GM21367 (cell line): Measurements from ENCODE around the gene C2CD3.
"Not testable (repeated sequence)": the region's sequence is repeated elsewhere in the genome, so short reads cannot be mapped to it uniquely, and the experiment has no call there.

Experiments
- ATAC-seq: cut with Tn5 transposase; IDR thresholded peaks from one replicate; pipeline ENCODE4 v1.9.1; 2021; ENCODE audit not compliant: unreplicated experiment

C2CD3 gene

GRCh38 chr11:74006743-74007304, 164.0 kb downstream of the C2CD3 start:
- ATAC-seq = no peak

GRCh38 chr11:74005721-74006517, 164.9 kb downstream of the C2CD3 start:
- ATAC-seq = no peak

DNA sequence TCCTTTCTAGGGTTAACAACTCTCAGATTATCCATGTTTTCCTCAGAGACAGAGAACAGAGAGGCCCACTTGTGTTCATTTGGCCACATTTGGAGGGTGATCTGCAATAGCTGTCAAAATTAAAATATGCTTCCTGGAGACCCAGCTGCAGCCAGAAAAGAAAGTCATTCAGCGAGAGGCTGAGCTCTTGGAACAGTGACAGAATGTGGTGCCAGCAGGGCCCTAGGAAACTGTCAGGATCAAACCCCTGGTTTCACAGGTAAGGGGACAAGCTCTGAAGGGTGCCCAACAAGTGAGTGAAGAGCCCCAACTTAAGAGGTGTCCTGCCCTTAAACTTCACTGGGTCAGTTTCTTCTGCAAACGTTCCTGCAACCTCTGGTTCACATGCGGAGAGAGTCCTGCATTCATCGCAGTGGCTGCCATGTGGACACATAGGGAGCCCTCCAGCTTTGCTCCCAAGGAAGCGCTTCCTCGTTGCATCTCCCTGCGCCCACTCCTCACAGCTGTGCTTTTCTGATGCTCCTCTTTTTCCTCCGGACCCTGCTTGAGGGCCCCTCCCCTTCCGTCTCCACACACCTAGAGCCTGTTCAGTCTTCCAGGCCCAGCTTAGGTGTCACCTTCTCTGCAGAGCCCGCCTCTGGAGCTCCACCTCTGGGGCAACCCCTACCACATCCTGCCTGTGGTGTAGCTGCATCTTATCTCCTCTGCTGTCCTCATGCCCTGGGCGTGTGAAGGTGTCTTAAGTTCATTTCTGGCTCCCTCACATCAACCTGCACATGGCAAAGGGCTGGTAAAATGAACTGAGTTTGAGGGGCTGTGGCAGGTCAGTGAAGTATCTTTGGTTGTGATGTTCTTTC, 165.8 kb downstream of the C2CD3 start:
- no peak for ATAC-seq

DNA sequence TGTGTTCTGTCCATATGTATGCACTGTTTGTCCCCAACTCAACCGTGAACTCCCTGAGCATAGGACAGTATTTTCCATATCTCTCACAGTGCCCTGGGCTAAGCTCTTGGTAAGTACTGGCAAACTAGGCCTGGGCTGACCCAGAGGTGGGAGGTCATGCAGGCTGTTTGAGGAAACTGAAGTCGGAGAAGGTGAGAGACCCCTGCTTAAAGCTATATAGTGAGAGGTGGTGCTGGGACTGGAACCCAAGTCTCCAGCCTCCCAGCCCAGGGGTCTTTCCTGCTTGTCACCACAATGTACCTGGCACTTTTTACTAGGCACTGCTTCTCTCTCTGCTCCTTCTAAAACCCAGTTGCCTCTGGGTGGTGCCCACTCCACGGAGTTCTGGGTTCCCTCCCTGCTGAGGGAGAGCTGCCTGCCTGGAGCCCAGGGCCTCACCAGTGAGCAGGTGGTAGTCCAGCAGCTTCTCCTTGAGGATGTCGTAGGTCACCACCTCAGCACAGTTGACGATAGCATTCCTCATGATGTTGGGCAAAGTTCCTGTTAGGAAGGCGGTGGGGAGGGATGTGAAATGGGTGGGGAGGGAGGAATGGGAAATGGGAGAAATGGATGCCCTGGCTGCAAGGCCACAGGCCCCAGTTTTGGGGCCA, 166.6 kb downstream of the C2CD3 start:
- no peak for ATAC-seq

- ATAC-seq = no peak
Observed at GRCh38 chr11:74002832-74003231, 168.0 kb downstream of the C2CD3 start.

DNA sequence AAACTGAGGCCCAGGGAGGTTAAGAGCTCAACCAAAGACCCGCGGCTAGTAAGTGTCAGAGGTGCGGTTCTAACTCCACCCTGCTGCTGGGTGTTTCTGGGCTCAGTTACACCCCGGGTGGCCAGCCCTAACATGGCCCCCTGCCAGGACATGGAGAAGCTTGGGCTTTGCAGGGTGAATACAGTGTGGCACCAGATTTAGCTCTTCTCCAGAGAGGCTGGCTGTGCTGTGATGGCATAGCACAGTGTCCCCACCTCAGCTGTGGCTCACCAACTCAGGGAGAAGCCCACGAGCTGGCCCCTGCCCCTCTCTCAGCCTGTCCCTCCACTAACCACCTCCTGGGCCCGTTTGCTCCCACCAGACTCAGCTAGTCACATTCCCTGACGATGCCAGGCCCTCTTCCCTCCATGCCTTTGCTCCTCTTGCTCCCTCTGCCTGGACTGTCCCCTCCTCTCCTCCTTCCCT, 168.9 kb downstream of the C2CD3 start:
- ATAC-seq = no peak

DNA sequence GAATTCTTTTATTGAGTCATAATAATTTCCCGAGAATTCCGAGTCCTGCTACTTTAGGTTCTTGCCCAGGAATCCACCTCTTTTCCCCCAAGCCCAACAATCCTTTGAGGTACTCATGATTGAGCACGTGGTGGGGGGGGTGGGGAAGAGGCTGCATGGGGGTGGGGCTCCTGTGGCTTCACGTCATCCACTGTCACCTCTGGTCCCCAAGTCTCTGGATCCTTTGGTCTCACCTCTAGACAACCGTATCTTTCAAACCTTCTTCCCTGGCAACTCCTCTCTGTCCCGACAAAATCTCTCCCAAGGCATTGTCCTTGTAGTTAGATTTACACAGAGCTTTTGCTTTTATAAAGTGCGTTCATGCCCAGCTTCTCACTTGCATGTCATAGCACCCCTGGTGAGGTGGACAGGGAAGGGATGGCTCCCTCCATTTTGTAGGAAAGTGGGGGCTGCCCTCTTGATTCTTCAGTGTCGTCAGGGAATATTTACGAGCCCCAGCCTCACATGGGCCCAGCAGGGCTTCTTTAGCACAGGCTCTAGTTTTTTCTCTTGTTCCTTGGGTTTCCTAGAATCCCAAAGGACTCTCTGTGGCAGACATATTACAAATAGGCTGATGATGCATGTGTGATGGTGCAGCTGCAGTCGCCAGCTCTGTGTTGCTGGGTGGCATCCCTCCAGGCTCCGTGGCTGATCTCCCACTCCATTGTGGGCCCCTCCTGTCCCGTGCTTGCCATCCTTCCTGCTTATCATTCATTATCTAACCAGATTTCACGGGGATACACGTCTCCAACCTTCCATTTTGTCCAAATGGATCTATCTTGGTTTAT, 170.3 kb downstream of the C2CD3 start:
- no peak for ATAC-seq

DNA sequence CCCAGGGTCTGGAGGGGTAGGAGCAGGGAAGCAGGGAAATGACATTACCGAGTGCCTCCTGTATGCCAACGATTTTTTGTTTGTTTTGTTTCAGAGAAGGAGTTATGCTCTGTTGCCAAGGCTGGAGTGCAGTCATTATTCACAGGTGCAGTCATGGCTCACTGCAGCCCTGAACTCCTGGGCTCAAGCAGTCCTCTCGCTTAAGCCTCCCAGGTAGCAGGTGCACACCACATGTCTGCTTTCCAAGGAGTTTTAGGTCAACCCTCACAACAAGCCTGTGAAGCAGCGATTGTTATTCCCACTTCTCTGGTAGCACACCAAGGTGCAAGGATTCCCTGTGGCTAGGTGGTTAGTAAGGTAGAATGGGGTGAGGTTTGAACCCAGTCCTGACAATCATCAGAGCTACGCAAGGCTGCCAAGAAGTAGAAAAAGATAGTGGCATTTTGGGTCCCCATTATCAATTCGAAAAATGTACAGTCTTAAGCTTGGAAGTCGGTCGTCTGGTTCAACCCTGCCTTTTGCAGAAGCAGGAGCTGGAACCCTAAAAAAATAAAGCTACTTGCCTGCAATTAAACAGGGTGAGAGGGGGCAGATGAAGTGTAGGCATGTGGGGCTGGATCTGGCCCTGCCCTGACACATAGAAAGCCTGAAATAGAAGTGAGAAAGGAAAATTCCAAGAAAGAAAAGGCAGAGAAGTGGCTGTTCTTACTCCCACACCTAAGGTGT, 171.1 kb downstream of the C2CD3 start:
- ATAC-seq = no peak

- no peak for ATAC-seq
Observed at GRCh38 chr11:73998846-73999575, 171.8 kb downstream of the C2CD3 start.

DNA sequence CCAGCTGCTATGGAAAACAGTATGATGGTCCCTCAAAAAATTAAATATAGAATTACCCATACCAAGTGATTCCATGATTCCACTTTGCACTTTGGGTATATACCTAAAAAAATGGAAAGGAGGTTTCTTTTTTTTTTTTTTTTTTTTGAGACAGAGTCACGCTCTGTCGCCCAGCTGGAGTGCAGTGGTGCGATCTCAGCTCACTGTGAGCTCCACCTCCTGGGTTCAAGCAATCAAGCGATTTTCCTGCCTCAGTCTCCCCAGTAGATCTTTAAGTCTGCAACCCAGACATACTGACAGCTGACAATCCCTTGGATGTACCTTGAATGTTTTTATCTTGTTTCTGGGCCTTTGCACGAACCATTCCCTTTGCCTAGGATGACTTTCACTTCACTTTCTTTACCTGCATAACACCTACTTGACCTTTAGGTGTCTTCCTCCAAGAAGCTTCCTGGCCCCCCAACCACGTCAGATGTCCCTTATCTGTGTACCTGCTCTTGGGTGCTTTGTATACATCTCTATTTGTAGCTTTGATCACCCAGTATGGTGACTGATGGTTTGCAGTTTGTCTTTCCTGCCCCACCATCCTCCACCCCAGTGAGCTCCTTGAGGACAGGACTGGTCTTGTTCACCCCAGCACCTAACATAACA, 173.6 kb downstream of the C2CD3 start:
- ATAC-seq = no peak

DNA sequence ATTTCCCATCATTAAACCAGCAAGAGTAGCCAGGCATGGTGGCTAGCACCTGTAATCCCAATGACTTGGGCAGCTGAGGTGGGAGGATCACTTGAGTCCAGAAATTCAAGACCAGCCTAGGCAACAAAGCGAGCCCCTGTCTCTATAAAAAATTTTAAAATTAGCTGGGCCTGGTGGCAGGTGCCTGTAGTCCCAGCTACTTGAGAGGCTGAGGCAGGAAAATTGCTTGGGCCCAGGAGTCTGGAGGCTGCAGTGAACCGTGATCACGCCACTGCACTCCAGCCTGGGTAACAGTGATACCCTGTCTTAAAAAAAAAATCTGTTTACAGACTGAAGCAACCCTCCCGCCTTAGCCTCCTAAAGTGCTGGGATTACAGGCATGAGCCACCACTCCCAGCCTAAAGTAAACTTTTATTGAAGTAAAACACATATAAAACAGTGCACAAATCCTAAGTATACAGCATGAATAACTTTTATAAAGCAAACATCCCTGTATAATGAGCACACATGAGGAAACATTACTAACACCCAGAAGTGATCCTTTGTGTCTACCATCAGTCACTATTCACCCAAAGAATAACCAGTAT, 174.5 kb downstream of the C2CD3 start:
- ATAC-seq = peak; percentile 5

DNA sequence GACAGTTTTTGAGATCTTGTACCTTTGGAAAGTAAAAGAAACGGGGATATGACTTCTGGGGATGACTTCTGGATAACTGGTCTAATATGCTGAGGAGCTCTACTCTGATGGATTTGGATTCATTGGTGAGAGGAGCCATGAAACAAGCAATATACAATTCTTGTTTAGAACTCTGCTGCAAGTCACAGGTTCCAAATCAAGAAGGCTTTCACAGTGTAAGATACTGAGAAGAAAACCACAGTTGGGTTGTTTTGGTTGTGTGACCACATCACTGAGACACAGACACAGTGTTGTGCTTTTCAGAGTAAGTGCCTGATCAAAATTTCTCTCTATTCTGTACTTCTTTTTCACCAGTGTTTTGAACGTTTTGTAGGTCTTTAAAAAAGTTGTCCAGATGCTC, 175.1 kb downstream of the C2CD3 start:
- peak; percentile 45 for ATAC-seq

DNA sequence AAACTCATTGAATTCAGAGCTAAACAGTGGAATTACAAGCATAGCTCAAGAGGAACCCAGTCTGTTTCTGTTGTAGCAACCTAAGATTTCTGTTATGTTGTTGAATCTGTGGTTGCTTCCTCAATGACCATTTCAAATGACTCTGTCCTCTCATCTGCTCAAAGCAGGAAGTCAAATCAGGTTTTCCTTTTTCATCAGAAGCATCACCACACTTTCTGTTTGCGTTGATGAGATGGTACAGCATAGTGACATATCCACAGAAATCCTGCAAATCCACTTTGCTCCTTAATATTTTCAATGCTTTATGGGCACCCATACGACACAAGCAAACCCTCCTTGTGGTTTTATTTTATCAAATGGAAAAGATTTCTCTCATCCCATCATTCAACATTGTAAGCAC, 175.6 kb downstream of the C2CD3 start:
- ATAC-seq = no peak

- no peak for ATAC-seq
Observed at GRCh38 chr11:73991471-73992006, 179.3 kb downstream of the C2CD3 start.

GRCh38 chr11:73990730-73991129, 180.1 kb downstream of the C2CD3 start:
- no peak for ATAC-seq

DNA sequence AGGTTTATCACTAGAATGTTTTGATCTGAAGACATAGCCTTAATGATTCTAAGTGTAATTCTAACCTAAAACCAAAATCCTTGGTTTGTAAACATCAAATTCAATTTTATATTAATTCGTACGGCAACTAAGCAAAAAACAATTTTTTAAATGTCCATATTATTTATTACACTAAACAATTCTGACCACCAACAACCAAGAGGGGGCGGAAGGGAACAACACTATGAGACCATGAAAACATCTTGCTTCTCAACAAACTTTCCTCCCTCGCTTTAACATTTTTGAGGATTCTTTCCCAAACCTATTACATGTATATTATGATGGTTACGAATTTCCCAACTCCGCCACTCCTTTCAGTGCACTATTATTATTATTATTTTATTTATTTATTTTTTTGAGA, 181.6 kb downstream of the C2CD3 start:
- no peak for ATAC-seq

- no peak for ATAC-seq
Observed at GRCh38 chr11:73988227-73988626, 182.6 kb downstream of the C2CD3 start.

DNA sequence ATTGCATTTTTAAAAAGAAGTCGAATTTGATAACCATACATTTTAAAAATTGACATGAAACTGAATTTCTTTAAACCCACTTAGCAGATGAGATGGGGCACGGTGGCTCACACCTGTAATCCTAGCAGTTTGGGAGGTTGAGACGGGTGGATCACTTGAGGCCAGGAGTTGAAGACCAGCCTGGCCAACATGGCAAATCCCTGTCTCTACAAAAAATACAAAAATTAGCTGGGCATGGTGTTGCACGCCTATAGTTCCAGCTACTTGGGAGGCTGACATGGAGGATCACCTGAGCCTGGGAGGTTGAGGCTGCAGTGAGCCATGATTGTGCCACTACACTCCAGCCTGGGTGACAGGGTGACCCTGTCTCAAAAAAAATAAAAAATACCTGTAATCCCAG, 185.1 kb downstream of the C2CD3 start:
- not testable (repeated sequence) for ATAC-seq
